ENCODE measurements around the gene POU4F1. TPM values are rescaled to one million over a fixed set of nuclear protein-coding genes. Genes with fewer than 3 reads are reported as not detected.

POU4F1 gene
- total and polyA plus RNA-seq, 2 donors (not counting 3 experiments of a cell fraction or from before 2014, with no cell fraction given) = 0.30 to 1.1 TPM

DNA sequence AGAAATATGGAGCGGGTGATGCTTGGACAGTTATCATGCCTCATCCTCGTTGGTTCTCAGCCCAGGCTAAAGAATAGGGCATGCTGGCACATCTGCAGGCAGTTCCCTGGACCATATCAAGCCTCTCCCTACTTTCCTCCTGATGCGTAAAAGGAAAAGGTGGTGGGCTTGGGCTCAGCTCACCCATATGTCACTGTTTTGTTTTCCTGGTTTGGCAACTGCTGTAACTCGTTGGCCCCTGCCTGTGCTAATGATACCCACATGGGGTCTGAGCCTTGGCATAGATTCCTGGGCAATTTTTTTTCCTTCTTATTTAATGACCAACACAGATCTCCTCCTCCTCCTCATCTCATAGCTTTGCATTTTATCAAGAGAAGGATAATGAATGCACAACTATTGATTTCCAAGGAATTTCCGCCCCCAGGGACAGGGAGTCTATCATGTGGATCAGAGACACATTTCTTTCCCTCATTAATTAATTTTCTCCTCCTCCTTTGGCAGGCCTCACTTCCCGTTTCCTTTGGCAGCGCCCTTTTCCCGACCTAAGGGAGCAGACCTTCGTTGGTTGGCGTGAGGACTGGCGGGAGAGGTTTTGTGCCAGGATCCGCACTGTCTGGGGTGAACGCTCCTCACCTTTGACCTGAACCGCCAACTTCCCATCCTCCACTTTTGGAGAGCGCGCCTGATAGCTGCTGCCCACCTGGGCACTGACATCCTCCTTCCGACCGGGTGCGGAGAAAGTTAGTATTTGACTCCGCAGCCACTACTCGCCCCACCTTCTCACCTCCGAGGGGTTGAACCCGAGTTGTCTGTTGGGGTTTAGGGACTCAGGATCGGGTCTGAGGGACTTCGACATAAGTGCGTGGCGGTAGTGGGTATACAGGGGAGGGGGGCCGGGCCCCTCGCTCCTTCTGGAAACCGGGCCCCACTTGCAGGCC, 3.4 kb upstream of the POU4F1 start:
- intact Hi-C loops (cut with micrococcal nuclease) (loop anchor here (5.0 kb wide), 1 partner anchor 786 kb away; no protein-coding TSS in a partner anchor), dilution Hi-C loops (cut with MboI; ENCODE audit: extremely low pct_ligation_motif_present, low sequenced_read_pairs) (no loop called here)
- no TSS peak for BruUV-seq (replicated peaks)
- H3K9me3 ChIP-seq (replicated peaks; ENCODE audit: control insufficient read depth, insufficient read depth, low read length) = no peaks in the 10 kb centered on the region
- H3K4me2 ChIP-seq (ENCODE audit: insufficient read depth, low read length) = no peak overlapping the region
- no peaks in the 10 kb centered on the region for H3K36me3 ChIP-seq (ENCODE audit: control insufficient read depth in 2 of 2, extremely low read depth in 1 of 2, insufficient read depth in 2 of 2, low read length in 2 of 2)
- H3K9me1 ChIP-seq (replicated peaks; ENCODE audit: control insufficient read depth, extremely low read depth, insufficient read depth, low read length) = no peaks in the 10 kb centered on the region
- ChIA-PET CTCF (no interaction called here), POLR2A (no interaction called here)
- FAIRE-seq (no peak), DNase-seq (ENCODE audit: low read depth, low spot score) (no peak)
- no peak overlapping the region for H3K27ac ChIP-seq (ENCODE audit: insufficient read depth, low read depth, low read length)
- H3K27me3 ChIP-seq (ENCODE audit: control insufficient read depth in 2 of 2, insufficient read depth in 2 of 2, low read length in 2 of 2) = peaks cover 42 to 76% of the 10 kb centered on the region in 2 experiments
- peaks cover 7% of the 10 kb centered on the region for H3K4me1 ChIP-seq (ENCODE audit: control insufficient read depth, extremely low read depth, insufficient read depth, low read length)
- H4K20me1 ChIP-seq (replicated peaks; ENCODE audit: control insufficient read depth, extremely low read depth, insufficient read depth, low read length) = no peaks in the 10 kb centered on the region
- no peaks in the 10 kb centered on the region for H3K79me2 ChIP-seq (ENCODE audit: control insufficient read depth, insufficient read depth, low read length)
- no peak overlapping the region for H3K4me3 ChIP-seq (replicated peaks in 1 of 3; ENCODE audit: insufficient read depth in 1 of 3, low read depth in 1 of 3, low read length in 3 of 3)
- H3K9ac ChIP-seq (replicated peaks; ENCODE audit: extremely low read depth, insufficient read depth, low read length) = no peak overlapping the region
- H2AFZ ChIP-seq (ENCODE audit: low read depth, low read length) = no peak overlapping the region
- TF ChIP-seq, protein P1, sequence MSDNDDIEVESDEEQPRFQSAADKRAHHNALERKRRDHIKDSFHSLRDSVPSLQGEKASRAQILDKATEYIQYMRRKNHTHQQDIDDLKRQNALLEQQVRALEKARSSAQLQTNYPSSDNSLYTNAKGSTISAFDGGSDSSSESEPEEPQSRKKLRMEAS (IDR thresholded peaks at IDR 0.05; ENCODE audit: insufficient read depth, insufficient read length) = no peak
- TF ChIP-seq EZH2 (IDR thresholded peaks at IDR 0.05; ENCODE audit: borderline replicate concordance, low read depth, low read length, severe bottlenecking) (peak; percentile 10), GATA2 (IDR thresholded peaks at IDR 0.05; ENCODE audit: insufficient read depth, insufficient read length, low read depth, low read length) (no peak), FOS (IDR thresholded peaks at IDR 0.05; ENCODE audit: borderline replicate concordance, insufficient read depth, low read length) (no peak), POLR2A (IDR thresholded peaks at IDR 0.05; ENCODE audit: low read depth, low read length) (no peak), JUN (IDR thresholded peaks at IDR 0.05; ENCODE audit: borderline replicate concordance, insufficient read depth, insufficient read length, low read depth) (no peak)
